Fibroblast of pulmonary artery (primary cell): Measurements from ENCODE around the gene NAA38.

Source experiments
- DNase-seq: peaks from one replicate; pipeline ENCODE4 v3.0.0-alpha.2; 2010; ENCODE audit warnings: low read depth
- H3K4me3 ChIP-seq: replicated peaks from 2 replicates; pipeline ENCODE4 v1.5.1; 2011; ENCODE audit warnings: low read depth, mild to moderate bottlenecking, control low read depth, low read length, moderate library complexity
- CTCF ChIP-seq: IDR thresholded peaks from 2 replicates; pipeline ENCODE4 v1.5.1; 2011; ENCODE audit warnings: mild to moderate bottlenecking, control low read depth, low read length, inconsistent platforms; ENCODE audit errors: missing control alignments

The NAA38 gene

GRCh38 chr17:7809086-7809790 lies 48.1 kb downstream of the NAA38 start:
- H3K4me3 ChIP-seq, result no peak overlapping the region
- no peak for TF ChIP-seq CTCF
- DNase-seq, result no peak

- TF ChIP-seq CTCF, result no peak
These were observed 50.2 kb downstream of the NAA38 start for GRCh38 chr17:7807206-7807605.

More at GRCh38 chr17:7807206-7807605, 50.2 kb downstream of the NAA38 start:
- H3K4me3 ChIP-seq, result no peak overlapping the region
- DNase-seq, result no peak
